Type B pancreatic cell (in vitro differentiated cells): ENCODE data around the gene SPOCK2. TPM values are rescaled to one million over a fixed set of nuclear protein-coding genes. Genes with fewer than 3 reads are reported as not detected.

Experiments
- DNase-seq: peaks from one replicate; pipeline ENCODE4 v3.0.0; 2021; ENCODE audit warnings: mixed read lengths; ENCODE audit not compliant: unreplicated experiment; ENCODE audit errors: extremely low spot score
- H3K27ac Mint-ChIP-seq: 2 replicates; pipeline ENCODE4 v1.8.0; 2021; ENCODE audit warnings: mild to moderate bottlenecking, mixed read lengths
- H3K27me3 Mint-ChIP-seq: 2 replicates; pipeline ENCODE4 v1.8.0; 2021; ENCODE audit warnings: mixed read lengths
- H3K36me3 Mint-ChIP-seq: 2 replicates; pipeline ENCODE4 v1.8.0; 2021; ENCODE audit warnings: mixed read lengths
- H3K4me1 Mint-ChIP-seq: one replicate; pipeline ENCODE4 v1.8.0; 2021; ENCODE audit warnings: mixed read lengths; ENCODE audit not compliant: unreplicated experiment
- H3K4me3 Mint-ChIP-seq: 2 replicates; pipeline ENCODE4 v1.8.0; 2021; ENCODE audit warnings: mild to moderate bottlenecking, mixed read lengths
- H3K9me3 Mint-ChIP-seq: 2 replicates; pipeline ENCODE4 v1.8.0; 2021; ENCODE audit warnings: mixed read lengths
- total RNA-seq: library from RNA; stranded (reverse); gene quantifications from 2 replicates; pipeline ENCODE4 v1.2.1, GENCODE V29; 2021; ENCODE audit warnings: low replicate concordance
- TF ChIP-seq, protein P1 (sequence below): fragments of 200-600 bp; sonication (generic); conservative IDR thresholded peaks from 2 replicates; pipeline ENCODE4 v1.5.0; 2021; ENCODE audit warnings: antibody characterized with exemption, mild to moderate bottlenecking

SPOCK2 gene
- total RNA-seq, 1 donor from 2014 or later = 13.8 TPM

DNA sequence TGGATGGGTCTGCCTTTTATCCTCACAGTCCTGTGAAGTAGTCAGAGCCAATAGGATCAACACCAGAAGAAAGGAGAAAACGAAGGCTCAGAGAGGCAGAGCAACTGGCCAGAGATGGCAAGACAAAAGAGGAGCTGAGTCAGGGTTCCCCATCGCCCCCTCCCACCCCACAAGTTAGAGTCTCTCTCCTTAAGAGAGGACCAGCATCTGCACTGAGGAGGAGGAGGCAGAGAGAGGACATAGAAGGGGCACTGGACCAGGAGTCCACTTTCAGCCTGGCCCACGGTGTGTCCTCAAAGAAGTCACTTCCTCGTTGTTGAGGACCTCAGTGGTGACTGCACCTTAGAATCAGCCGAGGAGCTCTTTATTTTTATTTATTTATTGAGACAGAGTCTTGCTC is 11.6 kb downstream of the SPOCK2 start:
- H3K36me3 Mint-ChIP-seq = no peaks in the 10 kb centered on the region
- H3K9me3 Mint-ChIP-seq = no peaks in the 10 kb centered on the region
- TF ChIP-seq, protein P1, sequence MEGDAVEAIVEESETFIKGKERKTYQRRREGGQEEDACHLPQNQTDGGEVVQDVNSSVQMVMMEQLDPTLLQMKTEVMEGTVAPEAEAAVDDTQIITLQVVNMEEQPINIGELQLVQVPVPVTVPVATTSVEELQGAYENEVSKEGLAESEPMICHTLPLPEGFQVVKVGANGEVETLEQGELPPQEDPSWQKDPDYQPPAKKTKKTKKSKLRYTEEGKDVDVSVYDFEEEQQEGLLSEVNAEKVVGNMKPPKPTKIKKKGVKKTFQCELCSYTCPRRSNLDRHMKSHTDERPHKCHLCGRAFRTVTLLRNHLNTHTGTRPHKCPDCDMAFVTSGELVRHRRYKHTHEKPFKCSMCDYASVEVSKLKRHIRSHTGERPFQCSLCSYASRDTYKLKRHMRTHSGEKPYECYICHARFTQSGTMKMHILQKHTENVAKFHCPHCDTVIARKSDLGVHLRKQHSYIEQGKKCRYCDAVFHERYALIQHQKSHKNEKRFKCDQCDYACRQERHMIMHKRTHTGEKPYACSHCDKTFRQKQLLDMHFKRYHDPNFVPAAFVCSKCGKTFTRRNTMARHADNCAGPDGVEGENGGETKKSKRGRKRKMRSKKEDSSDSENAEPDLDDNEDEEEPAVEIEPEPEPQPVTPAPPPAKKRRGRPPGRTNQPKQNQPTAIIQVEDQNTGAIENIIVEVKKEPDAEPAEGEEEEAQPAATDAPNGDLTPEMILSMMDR = no peak
- no peak overlapping the region for H3K27ac Mint-ChIP-seq
- H3K4me3 Mint-ChIP-seq = no peak overlapping the region
- H3K4me1 Mint-ChIP-seq = peaks cover 4% of the 10 kb centered on the region
- H3K27me3 Mint-ChIP-seq = peaks cover 7% of the 10 kb centered on the region
- DNase-seq = no peak

DNA sequence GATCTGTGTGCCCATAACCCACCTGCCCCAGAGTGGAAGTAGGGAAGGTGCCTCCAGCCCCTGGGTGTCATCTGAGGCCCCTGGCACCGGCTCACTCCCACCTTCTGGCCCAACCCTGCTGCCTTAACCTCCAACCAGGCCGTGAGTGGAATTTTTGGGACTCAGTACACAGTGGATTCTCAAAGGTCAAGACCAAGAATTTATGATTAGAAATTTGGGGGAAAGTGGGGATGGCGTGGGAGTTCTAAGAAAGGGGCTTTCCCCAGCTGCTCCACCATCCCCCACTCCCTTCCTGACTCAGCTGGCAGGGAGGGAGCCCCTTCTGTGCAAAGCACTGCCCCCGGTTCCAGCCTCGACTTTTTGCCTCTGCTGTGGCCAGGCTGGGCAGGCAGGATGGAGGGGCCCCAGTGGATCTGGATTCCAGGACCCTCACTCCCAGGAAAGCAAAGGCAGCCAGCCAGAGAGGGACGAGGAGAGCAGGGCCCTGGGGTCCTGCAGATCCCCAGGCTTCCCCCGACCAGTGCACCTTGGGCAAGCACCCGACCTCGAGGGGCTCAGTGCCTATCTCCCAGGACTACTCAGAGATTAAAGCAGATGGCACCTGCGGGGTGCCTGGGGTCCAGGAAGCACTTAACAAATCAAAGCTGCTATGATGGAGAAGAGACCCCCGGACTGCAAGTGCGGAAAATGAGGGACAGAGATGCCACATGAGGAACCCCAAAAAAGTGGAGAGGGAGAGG is 12.8 kb downstream of the SPOCK2 start:
- DNase-seq = no peak
- Mint-ChIP-seq H3K4me1 (peaks cover 8% of the 10 kb centered on the region), H3K4me3 (no peak overlapping the region), H3K36me3 (no peaks in the 10 kb centered on the region), H3K27me3 (peaks cover 3% of the 10 kb centered on the region), H3K27ac (no peak overlapping the region), H3K9me3 (no peaks in the 10 kb centered on the region)
- TF ChIP-seq, protein P1 = no peak

DNA sequence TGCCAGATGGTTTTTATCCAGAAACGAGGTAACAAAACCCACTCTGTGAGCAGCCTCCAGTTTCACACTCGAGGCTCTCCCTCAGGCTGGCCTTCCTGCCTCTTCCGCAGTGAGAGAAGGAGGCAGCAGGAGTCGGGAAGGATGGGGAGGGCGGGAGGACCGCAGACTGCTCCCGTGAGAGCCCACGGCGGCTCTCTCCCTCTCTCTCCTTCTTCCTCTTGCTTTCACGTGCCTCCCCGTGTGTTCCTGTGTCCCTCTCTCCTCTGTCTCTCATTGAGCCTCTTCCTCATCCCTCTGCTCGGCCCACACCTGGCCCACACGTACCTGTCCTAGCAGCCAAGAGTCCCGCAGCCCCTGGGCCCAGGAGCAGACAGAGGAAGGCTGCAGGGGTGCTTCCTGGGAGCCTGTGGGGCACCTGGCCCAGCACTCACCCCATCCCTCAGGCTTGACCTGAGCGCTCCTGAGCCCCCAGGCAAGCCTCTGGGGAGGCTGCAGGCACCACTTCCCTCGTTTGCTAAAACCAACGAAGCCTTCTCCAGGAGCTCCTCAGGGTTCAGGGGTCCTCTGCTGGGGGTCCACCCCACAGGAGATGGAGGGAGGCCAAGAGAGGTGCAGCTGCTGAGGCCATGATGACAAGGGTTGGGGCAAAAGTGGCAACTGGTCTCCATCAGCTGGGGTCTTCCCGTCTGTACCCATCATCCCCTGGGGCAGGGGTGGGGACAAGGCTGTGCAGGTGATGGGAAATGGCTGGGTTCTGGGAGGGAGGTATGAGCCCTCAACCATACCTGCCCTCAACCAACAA is 13.6 kb downstream of the SPOCK2 start:
- H3K4me1 Mint-ChIP-seq = peaks cover 13% of the 10 kb centered on the region
- TF ChIP-seq, protein P1 = no peak
- H3K9me3 Mint-ChIP-seq = no peaks in the 10 kb centered on the region
- no peak overlapping the region for H3K27ac Mint-ChIP-seq
- DNase-seq = no peak
- no peaks in the 10 kb centered on the region for H3K36me3 Mint-ChIP-seq
- no peak overlapping the region for H3K4me3 Mint-ChIP-seq
- peaks cover 3% of the 10 kb centered on the region for H3K27me3 Mint-ChIP-seq

DNA sequence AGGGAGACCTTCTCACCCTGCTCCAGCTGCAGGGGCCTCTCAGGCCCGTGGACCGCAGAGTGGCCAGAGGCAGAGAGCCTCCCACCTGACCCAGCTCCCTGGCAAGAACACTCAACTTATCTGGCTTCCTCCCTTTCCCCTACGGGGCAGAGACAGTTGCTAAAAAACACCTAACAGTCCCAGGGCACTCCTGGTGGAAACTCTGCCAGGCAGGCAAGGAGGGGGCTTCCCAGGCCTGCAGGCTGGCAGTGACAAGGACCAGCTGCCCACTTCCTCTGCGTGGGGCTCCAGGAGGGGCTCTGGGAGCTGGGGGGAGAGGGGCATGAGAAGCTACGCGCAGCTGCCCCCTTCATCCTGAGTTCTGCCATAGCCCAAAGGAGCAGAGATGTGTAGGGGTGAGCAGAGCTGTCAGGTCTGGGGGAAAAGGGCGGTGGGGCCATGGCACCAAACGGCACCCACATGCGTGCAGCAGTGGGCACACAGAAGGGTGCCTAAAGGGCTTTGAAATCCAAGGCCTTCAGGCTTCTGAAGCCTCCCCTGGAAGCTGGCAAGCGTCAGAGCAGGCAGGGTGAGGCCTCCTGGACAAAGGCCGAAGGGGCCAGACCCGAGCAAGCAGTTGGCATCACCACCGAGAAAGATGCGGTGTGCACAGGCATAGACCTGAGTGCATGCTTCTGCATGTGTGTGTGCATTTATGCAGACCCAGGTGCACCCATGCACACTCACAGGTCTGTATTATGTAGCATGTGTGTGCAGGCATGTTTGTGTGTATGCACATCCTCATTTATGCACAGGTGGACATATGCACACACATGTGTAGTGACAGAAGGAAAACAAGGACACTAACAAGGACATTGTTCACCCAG is 14.4 kb downstream of the SPOCK2 start:
- no peak overlapping the region for H3K27ac Mint-ChIP-seq
- no peak overlapping the region for H3K4me3 Mint-ChIP-seq
- TF ChIP-seq, protein P1 = no peak
- H3K9me3 Mint-ChIP-seq = no peaks in the 10 kb centered on the region
- H3K36me3 Mint-ChIP-seq = no peaks in the 10 kb centered on the region
- no peak for DNase-seq
- H3K27me3 Mint-ChIP-seq = peaks cover 3% of the 10 kb centered on the region
- H3K4me1 Mint-ChIP-seq = peaks cover 17% of the 10 kb centered on the region

DNA sequence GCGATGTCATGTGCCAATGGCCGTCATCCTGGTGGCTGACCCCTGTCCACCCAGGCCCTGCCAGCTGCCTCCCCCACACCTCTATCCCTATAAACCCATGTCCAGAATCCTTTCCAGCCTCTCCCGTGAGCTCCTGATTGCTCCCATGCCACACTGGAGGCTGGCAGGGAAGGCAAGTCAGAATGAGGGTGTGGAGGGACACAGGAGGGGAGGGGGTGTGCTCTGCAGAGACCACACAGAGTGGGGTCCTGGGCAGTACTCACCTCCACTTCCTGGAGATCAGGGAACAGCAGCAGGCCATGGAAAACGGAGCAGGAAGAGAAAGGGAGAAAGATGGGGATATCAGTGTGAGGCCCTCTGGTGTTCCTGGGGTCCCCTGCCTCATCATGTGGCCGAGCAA is 15.7 kb downstream of the SPOCK2 start:
- TF ChIP-seq, protein P1 = no peak
- H3K9me3 Mint-ChIP-seq = no peaks in the 10 kb centered on the region
- no peak overlapping the region for H3K27ac Mint-ChIP-seq
- peaks cover 23% of the 10 kb centered on the region for H3K4me1 Mint-ChIP-seq
- no peak for DNase-seq
- H3K4me3 Mint-ChIP-seq = no peak overlapping the region
- H3K27me3 Mint-ChIP-seq = no peaks in the 10 kb centered on the region
- H3K36me3 Mint-ChIP-seq = no peaks in the 10 kb centered on the region
